Osteocyte (in vitro differentiated cells): ENCODE measurements around the gene PI4KA. TPM values are rescaled to one million over a fixed set of nuclear protein-coding genes. Genes with fewer than 3 reads are reported as not detected.
"Not testable (repeated sequence)": the region's sequence is repeated elsewhere in the genome, so short reads cannot be mapped to it uniquely, and the experiment has no call there.

ENCODE experiments used
- DNase-seq: peaks from one replicate; pipeline ENCODE4 v3.0.0; 2021; ENCODE audit warnings: mixed read lengths; ENCODE audit not compliant: unreplicated experiment; ENCODE audit errors: extremely low spot score
- H3K27ac Mint-ChIP-seq: one replicate; pipeline ENCODE4 v1.8.0; 2021; ENCODE audit warnings: mild to moderate bottlenecking, mixed read lengths; ENCODE audit not compliant: unreplicated experiment
- H3K27me3 Mint-ChIP-seq: one replicate; pipeline ENCODE4 v1.8.0; 2021; ENCODE audit warnings: mixed read lengths; ENCODE audit not compliant: unreplicated experiment
- H3K36me3 Mint-ChIP-seq: one replicate; pipeline ENCODE4 v1.8.0; 2021; ENCODE audit warnings: mixed read lengths; ENCODE audit not compliant: unreplicated experiment
- H3K4me1 Mint-ChIP-seq: one replicate; pipeline ENCODE4 v1.8.0; 2021; ENCODE audit warnings: mixed read lengths; ENCODE audit not compliant: unreplicated experiment
- H3K4me3 Mint-ChIP-seq: one replicate; pipeline ENCODE4 v1.8.0; 2021; ENCODE audit warnings: mild to moderate bottlenecking, moderate library complexity, mixed read lengths; ENCODE audit not compliant: unreplicated experiment
- H3K9me3 Mint-ChIP-seq: one replicate; pipeline ENCODE4 v1.8.0; 2021; ENCODE audit warnings: mixed read lengths; ENCODE audit not compliant: unreplicated experiment
- CTCF ChIP-seq: fragments of 200-600 bp; sonication (generic); IDR thresholded peaks from 2 replicates; pipeline ENCODE4 v1.5.0; 2021; ENCODE audit warnings: antibody characterized with exemption, mild to moderate bottlenecking, moderate library complexity
- total RNA-seq: library from RNA; stranded (reverse); gene quantifications from 2 replicates; pipeline ENCODE4 v1.2.1, GENCODE V29; 2021

The PI4KA gene
- total RNA-seq, 1 donor from 2014 or later = 108 TPM

- no peak overlapping the region for H3K27ac Mint-ChIP-seq
- H3K27me3 Mint-ChIP-seq = no peaks in the 10 kb centered on the region
- no peaks in the 10 kb centered on the region for H3K36me3 Mint-ChIP-seq
- H3K4me1 Mint-ChIP-seq = peaks cover 1% of the 10 kb centered on the region
- H3K9me3 Mint-ChIP-seq = no peaks in the 10 kb centered on the region
- DNase-seq = no peak
- TF ChIP-seq CTCF = no peak
- H3K4me3 Mint-ChIP-seq = no peak overlapping the region
Measured at GRCh38 chr22:20844055-20845037, 14.3 kb downstream of the PI4KA start.

GRCh38 chr22:20843501-20843900 lies 15.1 kb downstream of the PI4KA start:
- Mint-ChIP-seq H3K4me1 (peaks cover 1% of the 10 kb centered on the region), H3K4me3 (no peak overlapping the region), H3K27ac (no peak overlapping the region), H3K27me3 (no peaks in the 10 kb centered on the region), H3K9me3 (no peaks in the 10 kb centered on the region), H3K36me3 (no peaks in the 10 kb centered on the region)
- no peak for DNase-seq
- no peak for TF ChIP-seq CTCF

GRCh38 chr22:20840646-20841371 lies 17.8 kb downstream of the PI4KA start:
- Mint-ChIP-seq H3K27ac (no peak overlapping the region), H3K4me3 (no peak overlapping the region), H3K36me3 (no peaks in the 10 kb centered on the region)

GRCh38 chr22:20839837-20840645 lies 18.6 kb downstream of the PI4KA start:
- Mint-ChIP-seq H3K27ac (no peak overlapping the region), H3K27me3 (no peaks in the 10 kb centered on the region), H3K4me3 (no peak overlapping the region), H3K36me3 (no peaks in the 10 kb centered on the region), H3K9me3 (no peaks in the 10 kb centered on the region), H3K4me1 (peaks cover 1% of the 10 kb centered on the region)
- TF ChIP-seq CTCF = no peak
- no peak for DNase-seq

More at GRCh38 chr22:20840646-20841371, 17.8 kb downstream of the PI4KA start:
- no peaks in the 10 kb centered on the region for H3K9me3 Mint-ChIP-seq
- DNase-seq = no peak
- TF ChIP-seq CTCF = no peak
- peaks cover 1% of the 10 kb centered on the region for H3K4me1 Mint-ChIP-seq
- no peaks in the 10 kb centered on the region for H3K27me3 Mint-ChIP-seq

- H3K9me3 Mint-ChIP-seq, H3K36me3 Mint-ChIP-seq, H3K27ac Mint-ChIP-seq, H3K4me1 Mint-ChIP-seq, H3K27me3 Mint-ChIP-seq, DNase-seq, H3K4me3 Mint-ChIP-seq: not testable (repeated sequence)
Measured at GRCh38 chr22:20839354-20839753, 19.3 kb downstream of the PI4KA start.
